GM21786 (cell line): Measurements from ENCODE around the gene ENPEP.

ENCODE experiments used
- ATAC-seq: cut with Tn5 transposase; IDR thresholded peaks from one replicate; pipeline ENCODE4 v1.9.1; 2021; ENCODE audit not compliant: unreplicated experiment

Gene ENPEP

DNA sequence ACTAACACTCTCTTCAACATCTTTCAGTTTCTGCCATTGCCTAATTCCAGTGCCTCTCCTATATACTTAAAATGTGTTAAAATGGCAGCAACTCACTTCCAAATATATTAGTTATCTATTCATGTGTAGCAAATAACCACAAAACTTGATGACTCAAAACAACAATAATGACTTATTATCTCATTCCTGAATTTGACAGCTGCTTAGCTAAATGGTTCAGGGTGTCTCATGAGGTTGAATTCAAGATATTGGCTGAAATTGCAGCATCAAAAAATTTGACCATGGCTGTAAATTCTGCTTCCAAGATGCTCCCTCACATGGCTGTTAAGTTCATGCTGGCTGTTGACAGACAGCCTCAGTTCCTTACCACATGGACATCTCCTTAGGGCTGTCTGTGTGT is 121.6 kb downstream of the ENPEP start:
- no peak for ATAC-seq

DNA sequence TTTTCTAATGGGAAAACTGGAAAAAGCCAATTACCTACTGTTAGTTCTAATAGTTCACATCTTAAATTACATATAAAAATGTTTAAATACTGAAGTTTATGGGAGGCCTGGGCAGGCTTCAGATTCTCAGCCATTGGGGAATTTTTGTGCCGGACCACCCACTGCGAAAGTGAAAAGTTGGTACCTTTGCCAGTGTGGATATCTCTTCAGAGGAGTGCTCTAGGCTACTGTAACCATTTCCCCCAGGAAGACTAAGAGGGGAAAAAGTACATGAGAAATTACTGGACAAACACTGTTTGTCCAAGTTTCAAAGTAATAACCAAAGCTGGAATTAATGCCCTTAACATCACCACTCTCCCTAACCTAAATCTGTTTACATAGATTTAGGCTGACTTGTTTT is 126.1 kb downstream of the ENPEP start:
- ATAC-seq = no peak

DNA sequence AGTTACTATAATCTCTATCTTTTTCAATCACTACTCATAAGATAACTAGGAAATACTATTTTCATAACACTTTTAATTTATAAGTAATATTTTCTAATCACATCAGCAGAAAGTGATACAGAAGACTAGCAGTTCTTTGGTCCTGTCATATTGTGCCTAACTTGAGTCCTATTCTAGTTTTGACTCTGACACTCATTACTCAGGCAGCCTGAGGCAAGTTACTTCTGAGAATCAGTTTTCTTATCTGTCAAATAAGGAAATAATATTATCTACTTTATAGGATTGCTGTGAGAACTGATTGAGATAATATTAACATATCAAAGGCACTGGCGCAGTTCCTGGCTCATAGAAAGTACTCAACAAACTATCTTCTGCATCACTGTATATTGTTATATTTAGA is 129.1 kb downstream of the ENPEP start:
- no peak for ATAC-seq

DNA sequence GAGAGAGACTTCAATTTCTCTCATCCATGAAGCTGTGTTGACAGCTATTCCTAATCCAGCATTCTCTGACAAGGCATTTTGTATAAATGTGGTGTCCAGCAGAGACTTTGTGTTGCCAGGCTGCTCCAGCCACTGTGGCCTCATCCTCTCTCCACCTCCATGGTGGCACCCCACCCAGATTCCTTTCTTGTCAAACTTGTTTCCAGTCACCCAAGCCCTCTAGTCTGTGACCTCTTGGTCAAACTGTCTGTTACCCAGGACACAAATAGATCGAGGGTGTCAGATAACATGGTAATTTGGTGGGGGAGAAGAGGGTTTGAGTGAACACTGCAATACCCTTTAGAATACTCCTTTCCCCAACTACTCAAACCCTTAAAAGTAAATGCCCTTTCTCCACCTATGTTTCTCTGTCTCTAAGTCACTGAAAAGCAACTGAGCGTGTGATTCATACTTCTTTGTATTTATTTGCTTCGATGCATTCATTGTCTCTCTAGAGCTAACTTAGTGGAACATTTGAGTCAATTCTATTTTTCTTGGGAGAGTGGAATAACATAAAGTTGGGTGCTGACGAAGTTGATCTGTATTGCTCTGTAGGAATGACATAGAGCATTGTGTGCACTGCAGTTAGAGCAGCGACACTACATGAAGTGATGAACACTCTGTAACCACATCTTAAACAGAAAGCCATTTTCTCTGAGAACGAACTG is 133.2 kb downstream of the ENPEP start:
- no peak for ATAC-seq

DNA sequence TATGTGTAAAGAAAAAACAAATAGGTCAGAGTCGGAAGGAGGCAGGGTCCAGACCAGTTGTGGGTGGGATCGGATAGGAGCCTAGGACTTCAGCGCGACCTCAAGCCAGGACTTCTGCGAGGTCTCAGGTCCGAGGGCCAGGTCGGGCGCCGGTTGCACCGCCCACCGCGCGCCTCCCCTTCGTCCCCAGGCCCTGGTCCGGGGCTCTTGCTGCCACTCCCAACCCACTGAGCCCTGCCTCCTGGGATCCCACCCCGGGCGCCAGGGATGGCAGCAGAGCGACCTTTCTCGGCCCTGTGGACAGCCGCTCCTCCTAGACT is 134.6 kb downstream of the ENPEP start:
- no peak for ATAC-seq

DNA sequence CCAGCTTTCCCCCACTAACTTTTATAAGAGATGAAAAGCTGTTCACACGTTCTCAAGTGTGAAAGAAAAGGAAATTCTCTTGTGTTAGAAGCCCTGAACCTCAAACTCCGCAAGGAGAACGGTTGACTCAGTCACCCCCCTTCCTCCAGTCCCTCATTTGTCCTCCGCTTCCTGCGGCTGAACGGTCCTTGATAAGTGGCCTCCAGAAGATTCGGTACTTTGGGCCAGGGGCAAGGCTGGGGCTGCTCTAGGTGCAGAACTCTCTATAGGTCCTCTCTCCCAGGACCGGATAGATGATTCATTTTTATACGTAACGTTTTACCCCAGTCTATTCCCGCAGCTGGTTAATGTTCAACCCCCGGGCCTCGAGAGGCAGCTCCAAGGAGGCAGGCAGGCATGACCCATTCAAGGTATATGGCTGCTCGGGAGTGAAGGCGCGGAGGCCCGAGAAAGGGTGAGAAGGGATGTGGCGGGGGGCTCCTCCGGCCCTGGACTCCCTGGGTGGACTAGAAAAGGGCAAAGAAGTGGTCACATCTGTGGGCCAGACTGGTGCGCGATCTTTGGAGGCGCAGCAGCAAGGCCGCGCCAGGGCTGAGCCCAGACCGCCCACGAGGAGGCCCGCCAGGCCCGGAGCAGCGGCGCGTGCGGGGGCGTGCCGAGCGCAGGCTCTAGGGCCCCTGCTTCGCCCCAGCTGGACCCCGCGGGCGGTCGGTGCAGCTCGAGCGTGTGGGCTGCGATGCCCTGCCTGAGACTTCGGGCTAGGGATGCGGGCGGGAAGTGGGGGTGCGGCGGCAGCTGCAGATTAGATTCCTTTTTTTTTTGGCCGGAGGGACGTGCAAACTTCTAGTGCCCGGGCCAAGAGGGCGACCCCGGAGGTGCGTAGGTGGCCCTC is 135.2 kb downstream of the ENPEP start:
- ATAC-seq = peak; percentile 84

DNA sequence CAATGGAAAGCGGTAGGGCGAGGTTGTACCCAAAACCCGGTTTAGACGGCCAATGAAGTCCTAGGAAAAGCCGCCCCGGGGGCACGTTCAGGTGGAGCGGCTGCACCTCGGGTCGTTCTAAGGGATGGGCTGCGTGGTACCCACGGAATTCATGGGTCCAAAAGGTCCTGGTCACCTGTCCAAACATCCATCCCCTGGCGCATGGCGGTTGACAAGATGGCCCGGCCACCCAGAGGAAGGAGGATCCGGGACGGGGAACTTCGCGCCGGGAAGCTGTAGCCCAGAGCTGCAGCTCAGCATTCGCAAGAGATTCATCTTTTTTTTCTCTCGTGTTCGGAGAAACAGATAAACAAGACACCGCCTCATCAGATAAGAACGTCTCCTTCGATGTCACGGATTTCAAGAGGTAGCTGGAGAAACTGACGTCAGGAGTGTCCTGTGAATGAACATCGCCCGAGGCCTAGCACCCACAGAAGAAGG is 136.1 kb downstream of the ENPEP start:
- ATAC-seq = no peak

DNA sequence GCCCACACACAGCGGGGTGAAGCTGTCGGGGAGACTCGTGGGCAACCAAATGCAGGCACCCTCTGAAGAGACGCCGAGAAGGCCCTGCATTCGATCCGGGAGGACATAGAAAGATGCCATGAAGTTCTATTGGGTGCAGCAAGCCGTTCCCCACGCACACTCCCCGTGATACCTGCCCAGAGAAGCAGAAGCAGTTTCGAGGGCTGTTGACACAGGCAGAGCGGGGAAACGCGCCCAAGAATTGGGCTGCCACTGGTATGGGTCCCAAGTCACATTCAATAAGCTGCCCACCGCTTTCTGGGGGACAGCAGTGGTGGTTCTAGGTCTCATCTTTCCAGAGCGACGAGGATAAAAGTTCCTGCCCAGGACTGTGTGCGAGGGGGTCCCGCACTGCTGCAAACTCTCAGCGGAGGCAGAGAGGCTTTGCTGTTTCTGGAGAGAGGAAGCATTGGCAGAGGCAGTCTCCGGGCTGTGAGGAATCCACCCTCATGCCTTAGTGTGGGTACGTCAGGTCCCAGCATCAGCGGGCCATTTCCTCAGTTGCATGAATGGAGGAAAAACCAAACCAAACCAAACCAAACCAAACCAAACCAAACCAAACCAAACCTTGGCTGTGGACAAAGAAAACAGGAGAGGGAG is 136.8 kb downstream of the ENPEP start:
- ATAC-seq = no peak

DNA sequence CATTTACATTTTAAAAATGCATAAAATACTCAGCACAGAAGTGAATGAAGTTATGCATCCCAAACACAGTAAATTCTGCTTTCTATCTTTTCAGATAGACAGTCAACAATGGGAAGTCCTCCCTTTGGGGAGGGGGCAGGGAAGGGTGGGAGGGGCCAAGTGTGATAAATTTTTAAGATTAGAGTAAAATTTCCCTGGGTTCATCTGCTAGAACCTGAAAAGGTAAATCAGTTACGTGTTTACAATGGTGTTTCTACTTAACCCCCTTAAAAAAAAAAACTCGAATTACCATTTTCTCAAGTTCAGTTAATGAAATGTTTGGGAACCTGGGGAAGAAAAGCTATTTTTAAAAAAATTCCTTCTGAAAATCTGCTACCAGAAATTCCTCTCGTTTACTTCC is 137.8 kb downstream of the ENPEP start:
- no peak for ATAC-seq

DNA sequence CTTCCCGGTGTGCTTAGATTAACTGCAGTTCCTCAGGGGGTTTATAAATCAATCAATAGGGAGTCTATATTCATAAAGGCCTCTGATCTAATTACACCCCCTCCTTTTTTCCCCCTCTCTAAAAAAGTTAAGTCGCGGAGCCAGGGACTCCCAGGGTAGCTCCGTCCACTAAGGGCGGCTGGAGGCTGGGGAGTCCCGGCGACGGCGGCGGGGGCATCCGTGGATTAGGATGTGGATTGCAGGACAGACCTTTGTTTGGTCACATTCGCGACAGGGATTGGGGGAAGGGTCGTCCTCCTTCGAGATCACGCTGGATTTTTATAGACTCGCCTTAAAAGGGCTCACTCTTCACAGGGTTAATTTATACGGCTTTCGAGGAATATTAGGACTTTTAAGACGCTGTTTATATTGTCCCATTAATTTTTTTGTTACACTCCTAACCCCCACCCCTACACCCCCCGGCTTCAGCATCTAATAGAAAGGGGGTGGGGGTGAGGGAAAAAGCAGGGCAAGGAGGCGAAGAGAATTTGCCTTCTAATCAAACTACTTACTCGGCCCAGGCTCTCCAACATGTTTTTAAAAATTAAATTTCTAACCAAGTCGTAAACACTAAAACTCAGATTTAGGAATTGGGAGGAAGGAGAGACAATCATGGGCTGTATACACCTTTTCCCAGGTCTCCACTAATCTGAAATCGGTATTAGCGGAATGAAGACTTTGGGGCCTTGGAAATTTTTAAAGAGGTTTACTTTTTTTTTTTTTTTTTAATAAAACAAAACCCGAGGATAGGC is 138.4 kb downstream of the ENPEP start:
- ATAC-seq = no peak
